ENCODE data around the gene ZNF606. TPM values are rescaled to one million over a fixed set of nuclear protein-coding genes. Genes with fewer than 3 reads are reported as not detected.

Gene ZNF606
- total RNA-seq, 2 experiments from 2014 or later = 1.3 to 3.2 TPM

- no TSS peak for BruUV-seq (replicated peaks)
- Histone ChIP-seq H3K4me3 (ENCODE audit: low read depth, low read length, poor library complexity, severe bottlenecking) (no peak overlapping the region), H3K36me3 (ENCODE audit: insufficient read depth, low read length) (no peaks in the 10 kb centered on the region), H2AFZ (ENCODE audit: low read length) (no peak overlapping the region), H4K20me1 (ENCODE audit: insufficient read depth, low read length) (no peaks in the 10 kb centered on the region), H3K4me1 (ENCODE audit: insufficient read depth, low read length, poor library complexity, severe bottlenecking) (no peaks in the 10 kb centered on the region), H3K9me3 (ENCODE audit: low read length) (no peaks in the 10 kb centered on the region), H3K4me2 (ENCODE audit: low read length) (no peak overlapping the region), H3K79me2 (ENCODE audit: insufficient read depth, low read depth, low read length) (no peaks in the 10 kb centered on the region), H3K27ac (ENCODE audit: low read depth, low read length, poor library complexity, severe bottlenecking) (no peak overlapping the region), H3K9me2 (ENCODE audit: insufficient read depth, low read length) (no peaks in the 10 kb centered on the region)
- CTCF ChIA-PET (ENCODE audit: unreplicated experiment) = no interaction called here
- DNase-seq (ENCODE audit: low spot score) = no peak
- no peak for TF ChIP-seq CTCF (conservative IDR thresholded peaks at IDR 0.05; ENCODE audit: low read length)
- no peak for TF ChIP-seq EZH2phosphoT487 (IDR thresholded peaks at IDR 0.05; ENCODE audit: borderline replicate concordance, low read depth, low read length)
- intact Hi-C loops (cut with micrococcal nuclease; ENCODE audit: unreplicated experiment) = no loop called here
- POLR2A ChIA-PET = no interaction called here
Observed at GRCh38 chr19:58037927-58038687, 35.5 kb upstream of the ZNF606 start.

GRCh38 chr19:58035863-58036262, 33.2 kb upstream of the ZNF606 start:
- H3K36me3 ChIP-seq (ENCODE audit: insufficient read depth, low read length) = no peaks in the 10 kb centered on the region
- H3K27ac ChIP-seq (ENCODE audit: low read depth, low read length, poor library complexity, severe bottlenecking) = no peak overlapping the region
- H4K20me1 ChIP-seq (ENCODE audit: insufficient read depth, low read length) = no peaks in the 10 kb centered on the region
- DNase-seq (ENCODE audit: low spot score) = no peak
- H2AFZ ChIP-seq (ENCODE audit: low read length) = no peak overlapping the region
- H3K79me2 ChIP-seq (ENCODE audit: insufficient read depth, low read depth, low read length) = no peaks in the 10 kb centered on the region
- no peaks in the 10 kb centered on the region for H3K9me2 ChIP-seq (ENCODE audit: insufficient read depth, low read length)
- CTCF ChIA-PET (ENCODE audit: unreplicated experiment) = no interaction called here
- TF ChIP-seq EZH2phosphoT487 (IDR thresholded peaks at IDR 0.05; ENCODE audit: borderline replicate concordance, low read depth, low read length) (no peak), CTCF (conservative IDR thresholded peaks at IDR 0.05; ENCODE audit: low read length) (no peak)
- H3K4me3 ChIP-seq (ENCODE audit: low read depth, low read length, poor library complexity, severe bottlenecking) = no peak overlapping the region
- no peaks in the 10 kb centered on the region for H3K9me3 ChIP-seq (ENCODE audit: low read length)
- intact Hi-C loops (cut with micrococcal nuclease; ENCODE audit: unreplicated experiment) = no loop called here
- POLR2A ChIA-PET = no interaction called here
- BruUV-seq (replicated peaks) = no TSS peak
- no peaks in the 10 kb centered on the region for H3K4me1 ChIP-seq (ENCODE audit: insufficient read depth, low read length, poor library complexity, severe bottlenecking)
- H3K4me2 ChIP-seq (ENCODE audit: low read length) = no peak overlapping the region

- Histone ChIP-seq H2AFZ (ENCODE audit: low read length) (no peak overlapping the region), H3K9me3 (ENCODE audit: low read length) (no peaks in the 10 kb centered on the region), H3K4me2 (ENCODE audit: low read length) (no peak overlapping the region), H3K9me2 (ENCODE audit: insufficient read depth, low read length) (no peaks in the 10 kb centered on the region), H3K79me2 (ENCODE audit: insufficient read depth, low read depth, low read length) (no peaks in the 10 kb centered on the region), H3K4me3 (ENCODE audit: low read depth, low read length, poor library complexity, severe bottlenecking) (no peak overlapping the region), H3K4me1 (ENCODE audit: insufficient read depth, low read length, poor library complexity, severe bottlenecking) (no peaks in the 10 kb centered on the region), H3K27ac (ENCODE audit: low read depth, low read length, poor library complexity, severe bottlenecking) (no peak overlapping the region), H3K36me3 (ENCODE audit: insufficient read depth, low read length) (no peaks in the 10 kb centered on the region), H4K20me1 (ENCODE audit: insufficient read depth, low read length) (no peaks in the 10 kb centered on the region)
- TF ChIP-seq EZH2phosphoT487 (IDR thresholded peaks at IDR 0.05; ENCODE audit: borderline replicate concordance, low read depth, low read length) (no peak), CTCF (conservative IDR thresholded peaks at IDR 0.05; ENCODE audit: low read length) (no peak)
- no TSS peak for BruUV-seq (replicated peaks)
- DNase-seq (ENCODE audit: low spot score) = no peak
- intact Hi-C loops (cut with micrococcal nuclease; ENCODE audit: unreplicated experiment) = no loop called here
- POLR2A ChIA-PET = no interaction called here
- CTCF ChIA-PET (ENCODE audit: unreplicated experiment) = no interaction called here
Observed at GRCh38 chr19:58034477-58034793, 31.8 kb upstream of the ZNF606 start.
